HG02973 (cell line): ENCODE results near the gene CRB2.
"Not testable (repeated sequence)": the region's sequence is repeated elsewhere in the genome, so short reads cannot be mapped to it uniquely, and the experiment has no call there.

ENCODE experiments used
- ATAC-seq: cut with Tn5 transposase; IDR thresholded peaks from one replicate; pipeline ENCODE4 v1.9.1; 2021; ENCODE audit warnings: moderate library complexity; ENCODE audit not compliant: unreplicated experiment

The CRB2 gene

DNA sequence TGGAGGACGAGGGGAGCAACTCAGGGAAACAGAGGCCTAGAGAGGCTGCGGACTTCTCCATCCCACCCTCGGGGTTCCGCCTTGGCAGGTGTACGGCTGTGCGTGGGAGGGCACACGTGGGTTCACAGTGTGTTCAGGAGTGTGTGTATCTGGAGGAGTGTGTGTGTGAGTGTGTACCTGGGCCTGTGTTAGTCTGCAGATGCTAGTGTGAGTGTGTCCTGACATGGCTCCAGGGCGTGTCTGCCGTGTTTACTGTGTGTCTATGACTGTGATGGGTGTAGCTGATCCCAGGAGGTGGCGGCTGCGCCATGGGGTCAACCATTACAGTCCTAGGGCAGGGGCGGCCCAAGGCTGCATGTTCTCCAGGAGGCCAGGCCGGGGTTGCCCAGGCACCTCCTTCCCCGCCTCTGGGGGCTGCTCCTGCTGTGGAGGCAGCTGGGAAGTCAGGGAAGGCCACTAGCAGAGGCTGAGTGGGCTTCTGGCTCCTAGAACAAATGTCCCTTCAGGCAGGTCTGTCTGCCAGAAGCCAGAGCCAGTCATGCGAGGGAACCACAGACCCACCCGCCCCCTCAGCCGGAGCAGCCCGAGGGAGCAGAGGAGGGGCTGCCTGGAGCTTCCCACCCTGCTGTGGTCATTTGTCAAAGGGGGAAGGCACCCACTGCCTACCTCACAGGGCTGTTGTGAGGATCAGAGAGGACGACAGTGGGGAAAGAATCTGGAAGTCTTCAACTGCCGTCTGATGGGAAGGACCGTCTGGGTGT, 21.4 kb downstream of the CRB2 start:
- no peak for ATAC-seq

DNA sequence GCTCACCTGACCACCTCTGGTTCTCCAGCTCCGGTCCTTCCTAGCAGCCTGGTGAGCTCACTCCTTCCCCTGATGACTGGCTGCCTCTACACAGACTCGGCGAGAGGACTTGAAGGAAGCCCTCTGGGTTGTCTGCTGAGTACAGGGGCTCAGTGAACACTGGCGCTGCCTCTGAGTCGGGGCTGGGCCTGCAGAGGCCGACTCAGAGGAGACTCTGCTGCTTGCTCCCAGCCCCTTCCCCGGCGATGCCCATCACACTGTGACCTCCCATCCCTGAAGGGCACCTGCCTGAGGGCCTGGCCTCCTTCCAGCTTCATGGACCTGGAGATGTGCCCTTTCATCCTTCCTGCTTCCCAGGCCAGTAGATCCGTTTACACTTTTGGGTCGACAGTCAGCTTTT, 22.0 kb downstream of the CRB2 start:
- no peak for ATAC-seq

DNA sequence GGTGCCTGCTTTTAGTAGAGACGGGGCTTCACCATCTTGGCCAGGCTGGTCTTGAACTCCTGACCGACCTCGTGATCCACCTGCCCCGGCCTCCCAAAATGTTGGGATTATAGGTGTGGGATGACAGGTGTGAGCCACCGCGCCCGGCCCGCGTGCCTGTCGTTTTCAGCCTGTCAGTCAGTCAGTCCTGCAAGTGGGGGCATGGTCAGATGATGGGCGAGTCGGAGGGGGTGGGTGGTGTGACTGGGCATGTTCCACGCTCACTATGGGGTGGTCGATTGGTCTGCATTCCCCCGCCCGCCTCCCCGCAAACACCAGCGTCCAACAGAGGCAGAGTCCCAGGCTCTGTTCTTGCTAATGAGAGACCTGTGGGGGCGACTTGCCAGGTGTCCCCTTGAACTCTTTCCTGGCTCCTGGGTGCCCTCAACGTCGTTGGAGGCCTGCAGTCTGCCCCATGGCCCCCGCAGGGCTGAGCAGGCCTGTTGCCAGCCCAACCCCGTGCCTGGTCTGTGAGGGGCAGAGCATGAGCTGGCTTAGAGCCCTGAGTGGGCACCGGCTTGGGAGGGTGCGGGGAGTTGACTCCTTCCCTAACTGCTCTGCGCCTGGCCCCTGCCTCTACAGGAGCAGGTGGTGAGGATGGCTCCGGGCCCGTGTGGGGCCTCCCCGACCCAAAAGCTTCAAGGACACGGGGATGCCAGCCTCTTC, 23.1 kb downstream of the CRB2 start:
- no peak for ATAC-seq

DNA sequence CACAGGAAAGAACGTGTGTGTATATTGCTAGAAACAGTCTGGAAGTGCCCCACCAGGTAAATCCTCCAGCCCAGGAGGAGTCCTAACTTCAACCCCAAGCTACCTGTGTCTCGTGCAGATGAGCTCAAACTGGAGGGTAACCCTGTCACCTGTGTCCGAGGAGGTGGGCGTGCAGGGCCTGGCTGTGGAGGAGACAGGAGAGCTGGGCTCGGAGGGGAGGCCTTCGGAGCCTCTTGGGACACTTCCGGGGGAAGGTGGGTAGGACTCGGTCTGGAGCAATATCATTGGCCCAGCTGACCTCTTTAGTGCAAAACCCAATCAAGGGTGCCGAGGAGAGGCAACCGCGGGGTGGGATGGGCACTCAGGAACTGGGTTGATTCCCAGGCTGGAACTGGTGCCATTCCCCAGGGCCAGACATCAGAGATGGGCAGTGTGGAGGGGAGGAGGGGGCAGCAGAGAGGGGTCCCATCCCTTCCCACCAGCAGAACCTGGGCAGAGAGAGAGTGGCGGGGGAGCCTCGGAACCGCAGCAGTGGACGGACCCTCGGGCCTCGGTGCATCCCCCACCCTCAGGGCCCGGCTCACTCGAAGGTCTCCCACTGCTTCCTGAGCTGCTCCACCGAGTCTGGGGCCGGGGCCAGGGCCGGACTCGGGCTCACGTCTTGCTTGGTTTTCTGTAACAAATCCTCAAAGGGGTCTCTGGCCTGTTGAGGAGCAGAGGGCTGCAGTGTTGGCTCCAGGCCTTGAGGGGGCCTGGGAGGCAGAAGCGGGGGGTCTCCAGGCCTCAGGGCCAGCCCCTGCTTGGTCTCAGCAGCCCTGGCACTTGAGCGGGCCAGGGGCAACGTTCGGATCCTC, 25.1 kb downstream of the CRB2 start:
- no peak for ATAC-seq

DNA sequence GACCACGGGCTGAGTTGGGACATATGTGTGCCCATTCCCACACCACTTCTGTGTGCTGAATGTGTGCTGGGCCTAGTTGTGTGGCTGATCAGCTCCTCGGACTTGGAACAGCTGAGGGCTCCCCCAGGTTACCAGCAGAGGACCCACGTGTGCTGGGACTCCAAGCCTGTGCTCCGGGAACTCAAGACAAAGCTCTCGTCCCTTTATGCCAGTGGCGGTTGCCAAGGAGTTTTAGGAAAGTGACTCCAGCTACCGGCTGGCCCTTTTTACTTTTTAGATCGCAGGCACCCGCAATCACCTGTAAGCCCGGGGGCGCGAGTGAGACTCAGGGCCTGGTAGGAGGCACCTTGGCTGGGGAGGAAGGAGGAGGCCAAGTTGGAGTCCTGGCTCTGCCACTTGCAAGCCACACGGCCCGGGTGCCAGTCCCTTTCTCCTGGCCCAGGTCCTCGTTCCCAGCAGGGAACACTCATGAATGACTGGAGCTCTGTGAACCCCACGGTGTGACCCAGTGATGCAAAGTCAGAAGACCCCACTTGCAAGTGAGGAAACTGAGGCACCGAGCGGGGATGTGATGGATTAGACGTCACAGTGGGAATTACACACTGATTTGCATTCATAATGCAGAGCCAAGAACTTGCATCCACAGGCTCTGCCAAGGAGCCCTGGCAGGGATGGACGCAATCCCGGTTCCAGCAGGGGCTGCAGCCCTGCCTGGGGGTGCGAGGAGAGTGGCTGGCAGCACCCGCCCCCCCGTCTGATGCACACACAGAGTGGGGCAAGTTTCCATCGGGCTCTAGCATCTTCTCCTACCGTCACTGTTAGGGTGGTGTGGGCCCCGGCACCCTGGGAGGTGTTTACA, 26.9 kb downstream of the CRB2 start:
- no peak for ATAC-seq

DNA sequence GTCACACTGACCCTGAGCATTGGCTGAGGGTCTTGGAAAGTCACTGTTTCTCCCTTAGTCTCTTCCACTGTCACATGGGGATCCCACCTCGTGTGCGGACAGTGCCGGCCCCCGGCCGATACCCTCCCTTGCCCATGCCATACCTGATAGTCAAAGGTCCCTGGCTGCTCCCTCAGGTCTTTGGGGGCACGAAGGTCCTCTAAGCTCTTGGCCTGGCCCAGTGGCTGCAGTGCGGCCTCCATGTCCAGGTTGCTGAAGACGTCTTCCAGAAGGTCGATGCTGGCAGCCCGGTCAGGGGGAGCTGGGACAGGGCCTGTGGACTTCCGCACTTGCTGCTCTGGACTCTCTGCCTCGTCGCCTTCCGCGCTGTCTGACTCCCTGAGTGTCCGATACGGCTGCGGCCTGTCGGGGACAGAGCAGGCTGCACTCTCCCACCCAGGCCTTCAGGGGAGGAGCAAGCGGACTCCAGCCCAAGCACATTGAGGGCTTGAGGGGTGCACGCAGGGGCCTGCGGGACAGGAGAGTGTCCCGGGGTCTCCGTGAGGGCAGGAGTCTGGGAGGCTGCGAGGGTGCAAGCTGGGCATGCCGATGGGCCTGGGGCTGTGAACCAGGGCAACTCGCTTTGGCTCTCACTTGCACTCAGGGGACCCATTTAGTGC, 27.6 kb downstream of the CRB2 start:
- ATAC-seq, result no peak

DNA sequence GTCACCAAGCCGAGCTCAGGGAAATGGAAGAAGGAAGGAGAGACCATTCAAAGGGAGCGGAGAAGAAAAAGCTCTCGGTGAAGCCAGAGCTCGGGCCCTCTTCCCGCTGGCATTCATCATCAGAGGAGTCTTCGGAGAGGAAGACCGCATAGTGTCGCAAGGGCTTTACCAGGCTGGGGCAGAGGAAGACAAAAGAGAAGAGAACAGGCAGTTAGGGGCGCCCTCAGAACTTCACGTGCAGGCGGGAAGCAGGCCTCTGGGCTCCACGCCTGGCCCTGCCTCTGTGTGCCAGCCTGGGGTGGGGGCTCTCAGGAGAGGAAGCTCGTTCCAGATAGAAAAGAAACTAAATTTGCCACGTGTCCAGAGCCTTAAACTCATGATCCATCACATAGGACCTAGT, 31.7 kb downstream of the CRB2 start:
- no peak for ATAC-seq

DNA sequence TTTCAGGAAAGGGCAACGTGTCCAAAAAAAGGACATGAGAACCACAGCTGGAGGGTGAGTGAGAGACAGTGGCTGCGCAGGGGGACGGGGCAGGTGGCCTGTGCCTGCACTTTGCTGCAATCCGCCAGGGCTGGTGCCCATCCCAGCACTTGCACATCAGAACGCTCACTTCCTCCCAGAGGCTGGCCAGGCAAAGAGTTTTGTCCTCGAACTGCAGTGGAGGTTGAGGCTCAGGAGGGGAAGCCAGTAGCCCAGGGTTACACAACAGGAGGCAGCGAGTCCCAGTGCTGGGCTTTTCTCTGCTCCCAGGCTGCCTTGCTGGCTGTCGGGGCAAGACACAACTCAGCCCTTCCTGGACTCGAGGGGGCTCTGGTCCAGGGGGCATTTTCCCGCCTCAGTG, 33.1 kb downstream of the CRB2 start:
- ATAC-seq, result no peak

DNA sequence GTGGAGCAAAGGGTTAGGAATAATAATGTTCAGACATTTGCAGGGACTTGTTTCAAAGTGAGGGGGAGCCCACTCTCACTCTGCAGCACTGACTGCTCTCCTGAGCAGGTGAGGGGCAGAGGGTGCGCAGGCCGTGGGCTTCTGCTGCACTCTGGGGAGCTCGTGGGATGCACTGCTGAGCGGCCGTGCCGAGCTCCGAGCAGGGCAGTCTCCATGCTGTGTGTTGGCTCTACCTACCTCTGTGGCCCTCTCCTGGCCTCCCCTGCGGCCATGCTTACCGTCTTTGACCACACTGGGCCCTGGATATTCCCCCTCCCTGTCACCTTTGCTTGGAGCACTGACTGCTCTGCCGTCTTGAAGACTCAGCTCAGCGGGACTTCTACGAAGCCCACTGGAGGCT, 33.7 kb downstream of the CRB2 start:
- no peak for ATAC-seq

DNA sequence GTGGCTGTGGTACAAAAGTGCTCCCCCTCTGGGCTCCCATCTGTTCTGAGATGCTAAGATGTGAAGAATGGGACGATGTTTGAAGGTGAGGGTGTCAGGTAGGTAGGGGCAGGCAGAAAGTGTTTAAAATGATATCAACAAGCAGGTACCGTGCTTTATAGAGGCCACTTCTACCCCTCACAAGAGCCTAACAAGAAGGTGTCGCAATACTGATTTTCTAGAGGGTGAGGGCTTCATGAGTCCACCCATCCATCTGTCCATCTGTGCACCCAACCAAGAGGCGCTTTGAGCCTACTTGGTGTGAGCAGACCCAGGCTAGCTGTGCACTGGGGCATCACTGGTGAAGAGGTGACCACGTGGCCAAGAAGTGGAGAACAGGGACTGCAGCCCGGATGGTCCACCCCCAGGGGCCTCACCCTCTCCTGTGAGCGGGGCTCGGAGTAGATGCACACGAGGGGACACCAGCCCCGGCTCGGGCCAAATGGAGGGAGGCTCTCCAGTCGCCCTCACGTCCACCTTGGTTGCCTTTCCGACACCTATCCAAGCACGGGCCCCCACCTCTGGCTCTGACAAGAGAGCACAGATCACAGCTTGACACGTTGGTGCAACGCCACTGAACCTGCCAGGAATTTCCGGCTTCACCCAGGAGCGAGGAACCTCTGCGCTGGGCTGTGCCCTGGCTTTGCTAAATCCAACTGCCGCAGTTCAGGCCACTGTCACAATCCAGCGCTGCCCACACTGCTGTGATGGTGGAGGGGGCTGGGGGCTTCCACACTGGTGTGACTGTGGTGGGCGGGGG, 34.5 kb downstream of the CRB2 start:
- ATAC-seq, result no peak

DNA sequence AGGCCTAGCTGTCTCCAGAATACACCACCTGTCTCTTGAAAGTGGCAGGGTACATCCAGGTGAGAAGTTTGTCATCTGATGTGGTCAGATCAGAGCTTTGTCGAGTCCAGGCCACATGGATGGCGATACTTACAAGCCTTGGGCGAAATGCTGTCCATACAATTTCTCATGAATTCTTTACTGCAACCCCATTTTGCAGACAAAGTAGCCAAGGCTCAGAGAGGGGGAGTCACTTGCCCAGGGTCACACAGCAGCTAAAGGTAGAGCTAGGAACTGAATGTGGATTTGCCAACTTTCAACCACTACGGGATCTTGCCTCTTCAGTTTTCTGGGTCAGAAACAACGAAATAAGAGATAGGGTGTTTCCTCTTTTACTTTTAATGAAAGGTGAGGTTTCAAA, 35.2 kb downstream of the CRB2 start:
- no peak for ATAC-seq

DNA sequence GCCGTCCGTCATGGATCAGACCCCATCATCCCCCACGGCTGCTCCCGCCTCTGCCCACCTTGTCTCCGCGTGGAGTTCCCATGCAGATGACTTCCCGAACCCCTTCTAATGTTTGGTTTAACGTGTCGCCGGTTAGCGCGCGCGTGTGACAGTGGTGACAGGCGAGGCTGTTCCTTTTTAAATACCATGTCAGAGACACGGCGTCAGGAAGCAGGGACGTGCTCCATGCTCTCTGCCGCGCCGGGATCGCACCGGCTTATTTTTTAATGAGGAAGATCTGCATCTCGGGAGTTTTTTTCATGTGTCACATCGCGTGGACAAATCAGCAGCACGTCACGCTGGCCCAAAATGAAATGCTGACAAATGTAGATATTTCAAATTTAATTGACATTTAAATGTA, 35.9 kb downstream of the CRB2 start:
- ATAC-seq, result no peak

DNA sequence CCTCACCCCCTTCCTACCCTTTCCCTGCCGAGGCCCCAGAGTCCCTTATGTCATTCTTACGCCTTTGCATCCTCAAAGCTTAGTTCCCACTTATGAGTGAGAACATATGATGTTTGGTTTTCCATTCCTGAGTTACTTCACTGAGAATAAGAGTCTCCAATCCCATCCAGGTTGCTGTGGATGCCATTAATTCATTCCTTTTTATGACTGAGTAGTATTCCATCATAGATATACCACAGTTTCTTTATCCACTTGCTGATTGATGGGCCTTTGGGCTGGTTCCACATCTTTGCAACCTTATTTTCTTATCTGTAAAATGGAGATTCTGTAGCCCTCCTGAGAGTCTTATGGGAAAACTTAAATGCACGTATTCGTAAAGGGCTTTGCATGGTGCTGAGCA, 36.8 kb downstream of the CRB2 start:
- ATAC-seq, result no peak

DNA sequence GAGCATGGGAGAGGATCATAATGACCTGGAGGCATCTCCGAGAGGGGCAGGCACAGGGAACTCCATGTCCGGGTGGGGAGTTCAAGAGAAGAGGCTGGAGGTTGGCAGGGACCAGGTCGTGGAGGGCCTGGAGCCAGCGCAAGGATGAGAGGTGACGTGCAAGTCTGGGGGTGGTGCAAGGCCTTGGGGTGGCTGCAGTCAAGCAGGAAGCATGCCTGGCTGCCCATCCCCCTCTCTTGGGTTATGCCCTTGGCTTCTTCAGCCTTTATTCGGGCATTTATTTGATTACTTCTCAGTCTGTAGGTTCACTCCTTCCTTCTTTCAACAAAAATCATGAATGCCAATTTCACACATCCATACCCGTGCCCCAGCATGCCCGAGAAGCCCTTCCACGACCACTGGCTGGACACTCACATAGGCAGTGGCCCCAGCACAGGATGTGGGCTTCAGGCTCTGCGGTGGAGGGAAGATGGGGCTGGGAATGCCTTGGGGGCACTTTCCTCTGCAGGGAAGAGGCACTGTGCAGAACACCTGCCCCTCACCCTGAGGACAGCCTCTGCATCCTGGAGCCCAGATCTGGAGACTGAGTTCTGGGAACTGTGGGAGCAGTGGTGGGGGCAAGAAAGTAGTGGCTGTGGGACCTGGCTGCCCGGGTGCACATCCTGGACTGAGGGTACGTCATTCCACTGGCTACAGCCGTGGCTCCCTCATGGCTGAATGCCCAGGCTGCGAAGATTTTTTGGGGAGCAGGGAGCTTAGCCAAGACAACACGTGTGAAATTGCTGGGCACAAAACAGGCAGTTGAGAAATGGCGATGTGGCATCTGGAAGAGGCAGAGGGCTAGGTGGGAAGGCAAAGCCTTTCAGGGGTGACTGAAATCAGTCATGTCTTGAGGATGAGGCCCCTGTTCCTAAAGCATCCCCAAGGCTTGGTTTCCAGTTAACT, 38.6 kb downstream of the CRB2 start:
- no peak for ATAC-seq

DNA sequence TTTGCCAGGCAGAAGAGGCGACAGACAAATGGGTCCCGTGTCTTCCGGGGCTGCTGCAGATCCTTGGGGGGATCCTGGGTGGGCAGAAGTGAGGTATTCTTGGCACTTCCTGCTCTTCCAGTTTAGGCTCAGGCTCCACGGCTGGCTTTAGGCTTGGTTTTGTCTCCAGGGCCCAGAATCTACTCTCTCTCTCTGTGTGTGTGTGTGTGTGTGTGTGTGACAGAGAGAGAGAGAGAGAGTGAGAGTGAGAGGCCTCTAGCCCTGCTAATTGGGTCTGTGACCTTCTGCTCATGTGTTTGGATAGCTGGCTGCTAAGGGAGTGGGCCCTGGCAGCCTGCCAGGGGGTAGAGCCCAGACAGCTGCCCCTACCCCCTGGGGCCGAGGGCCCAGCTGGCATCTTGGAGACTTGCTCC, 39.3 kb downstream of the CRB2 start:
- no peak for ATAC-seq

DNA sequence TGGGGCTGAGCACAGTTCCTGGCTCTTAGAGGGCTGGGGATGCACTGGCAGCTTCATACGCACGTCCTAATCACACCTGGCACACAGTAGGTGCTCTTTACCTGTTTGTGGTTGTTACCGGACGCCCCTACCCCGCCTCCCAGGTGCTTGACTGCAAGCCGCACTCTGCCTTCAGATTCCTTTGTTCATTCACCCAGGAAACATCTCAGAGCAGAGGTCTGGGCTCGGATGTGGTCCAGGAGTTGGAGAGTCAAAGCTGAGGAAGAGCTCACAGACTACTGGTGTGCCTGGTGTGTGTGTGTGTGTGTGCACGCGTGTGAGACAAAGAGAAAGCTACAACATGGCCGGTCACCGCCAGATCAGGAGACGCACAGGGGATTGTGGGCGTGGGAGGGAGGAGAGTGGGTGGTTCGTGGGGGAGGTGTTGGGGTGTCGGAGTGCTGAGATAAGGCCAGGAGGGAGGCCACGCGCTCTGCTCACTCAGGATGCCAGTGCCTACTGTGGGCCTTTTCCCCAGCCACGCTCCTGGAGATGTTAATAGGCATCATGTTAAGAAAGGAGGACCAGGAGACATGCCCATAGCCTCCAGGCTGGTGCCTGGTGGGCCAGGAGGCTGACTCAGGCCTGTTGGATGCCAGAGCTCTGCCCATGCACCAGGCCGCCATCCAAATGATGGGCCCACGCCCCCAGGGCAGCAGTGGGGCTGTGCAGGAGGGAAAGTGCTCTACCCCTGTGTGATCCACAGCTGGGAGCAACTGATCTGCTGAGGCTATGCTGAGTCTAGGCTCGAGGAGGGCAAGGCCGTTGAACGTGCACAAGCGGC, 39.9 kb downstream of the CRB2 start:
- no peak for ATAC-seq

DNA sequence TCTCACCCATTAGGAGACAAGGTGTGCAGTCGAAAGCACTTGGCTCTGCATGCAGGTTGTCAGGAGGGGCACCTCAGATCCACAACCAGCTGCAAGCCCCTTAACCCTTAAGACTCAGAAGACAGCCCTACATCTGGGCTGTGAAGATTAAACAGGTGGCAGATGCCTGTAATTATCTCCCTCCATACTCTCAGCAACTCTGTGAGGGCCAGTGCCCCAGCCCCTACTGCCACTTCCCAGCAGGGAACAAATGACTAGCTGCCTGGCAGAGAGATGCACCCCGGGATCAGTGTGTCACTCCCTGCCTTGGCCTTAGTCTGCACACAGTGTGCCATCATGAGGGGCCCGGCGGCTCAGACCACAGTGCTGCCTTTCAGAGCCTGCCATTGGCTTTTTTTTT, 42.0 kb downstream of the CRB2 start:
- no peak for ATAC-seq

DNA sequence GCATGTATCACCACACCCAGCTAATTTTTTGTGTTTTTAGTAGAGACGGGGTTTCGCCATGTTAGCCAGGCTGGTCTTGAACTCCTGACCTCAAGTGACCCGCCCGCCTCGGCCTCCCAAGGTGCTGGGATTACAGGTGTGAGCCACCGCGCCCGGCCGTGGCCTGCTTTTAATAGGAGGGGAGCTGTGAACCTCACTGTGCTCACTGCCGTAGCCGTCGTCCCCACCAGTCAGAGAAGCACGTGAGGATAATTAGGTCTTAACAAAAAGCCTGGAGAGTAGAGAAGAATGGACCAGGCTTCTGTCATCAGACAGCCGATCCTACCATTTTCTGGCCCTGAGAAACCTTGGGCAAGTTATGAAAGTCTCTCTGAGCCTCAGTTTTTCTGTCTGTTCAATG, 42.9 kb downstream of the CRB2 start:
- ATAC-seq, result not testable (repeated sequence)
